Suprapubic skin (tissue), 4 donors: Measurements from ENCODE around the gene GMDS. TPM values are rescaled to one million over a fixed set of nuclear protein-coding genes. Genes with fewer than 3 reads are reported as not detected.

Experiments used
- DNase-seq, 2 donors: peaks; one replicate each; pipeline ENCODE4 v3.0.0-alpha.2; 2019; ENCODE audit warnings: low spot score in 2 of 2
- H3K27ac ChIP-seq: fragments of 200-600 bp; sonication (generic); one replicate; pipeline ENCODE4 v1.5.1; 2019
- H3K27me3 ChIP-seq: fragments of 200-600 bp; sonication (generic); one replicate; pipeline ENCODE4 v1.5.1; 2019
- H3K36me3 ChIP-seq: fragments of 200-600 bp; sonication (generic); one replicate; pipeline ENCODE4 v1.5.1; 2019
- H3K4me1 ChIP-seq: fragments of 200-600 bp; sonication (generic); one replicate; pipeline ENCODE4 v1.5.1; 2019
- H3K4me3 ChIP-seq: fragments of 200-600 bp; sonication (generic); one replicate; pipeline ENCODE4 v1.5.1; 2019; ENCODE audit warnings: mild to moderate bottlenecking
- H3K9me3 ChIP-seq: fragments of 200-600 bp; sonication (generic); one replicate; pipeline ENCODE4 v1.5.1; 2019
- CTCF ChIP-seq, 2 donors: fragments of 200-600 bp in 1 of 2; fragments of 450-650 bp in 1 of 2; sonication (generic) in 1 of 2; IDR thresholded peaks; one replicate each; pipeline ENCODE4 v1.5.1; 2016 to 2019; ENCODE audit warnings: antibody characterized with exemption in 2 of 2, mild to moderate bottlenecking in 1 of 2, moderate library complexity in 1 of 2
- EP300 ChIP-seq: sonication (generic); formaldehyde crosslinking; IDR thresholded peaks from one replicate; pipeline ENCODE4 v1.6.1; 2017; ENCODE audit warnings: antibody characterized with exemption
- POLR2A ChIP-seq, 2 donors: fragments of 450-650 bp; IDR thresholded peaks; one replicate each; pipeline ENCODE4 v1.6.1; 2017; ENCODE audit warnings: antibody characterized with exemption in 2 of 2, mild to moderate bottlenecking in 2 of 2, moderate library complexity in 2 of 2
- POLR2AphosphoS5 ChIP-seq, 3 donors: sonication (generic); formaldehyde crosslinking; IDR thresholded peaks; one replicate each; pipeline ENCODE4 v1.6.1; 2017; ENCODE audit warnings: antibody characterized with exemption in 3 of 3
- WGBS: methylation state at CpG from one replicate; pipeline ENCODE4 v1.1.5; 2018; 5-methylcytosine and 5-hydroxymethylcytosine counted together
- total RNA-seq, 4 donors: library from RNA; depleted of rRNA; stranded (reverse); fragments of >200 nt; gene quantifications; one replicate each; pipeline ENCODE4 v1.1.0, GENCODE V29; 2016

Gene GMDS
- total RNA-seq, 4 donors from 2014 or later, result 11.7 to 19.3 (median 13.2) TPM

- 88% methylated on average over 12 of the region's 12 CpGs for WGBS
- no peaks in the 10 kb centered on the region for H3K36me3 ChIP-seq
- DNase-seq, result no peak
- H3K27me3 ChIP-seq, result no peaks in the 10 kb centered on the region
- no peaks in the 10 kb centered on the region for H3K9me3 ChIP-seq
- H3K4me3 ChIP-seq, result no peak overlapping the region
- no peaks in the 10 kb centered on the region for H3K4me1 ChIP-seq
- H3K27ac ChIP-seq, result no peak overlapping the region
- TF ChIP-seq EP300, result no peak
Measured at GRCh38 chr6:1885576-1886011, 359.8 kb downstream of the GMDS start.

GRCh38 chr6:1884313-1884712 is 361.1 kb downstream of the GMDS start:
- TF ChIP-seq EP300 (no peak), CTCF (IDR thresholded peaks at IDR 0.05) (no peak), POLR2A (IDR thresholded peaks at IDR 0.05) (no peak), POLR2AphosphoS5 (IDR thresholded peaks at IDR 0.05) (no peak)
- H3K4me1 ChIP-seq, result no peaks in the 10 kb centered on the region
- H3K4me3 ChIP-seq, result no peak overlapping the region
- H3K27ac ChIP-seq, result no peak overlapping the region
- H3K36me3 ChIP-seq, result no peaks in the 10 kb centered on the region
- no peaks in the 10 kb centered on the region for H3K9me3 ChIP-seq
- 91% methylated on average over 2 of the region's 2 CpGs for WGBS
- no peaks in the 10 kb centered on the region for H3K27me3 ChIP-seq
- DNase-seq, result no peak

GRCh38 chr6:1878330-1878729 is 367.1 kb downstream of the GMDS start:
- Histone ChIP-seq H3K4me1 (no peaks in the 10 kb centered on the region), H3K4me3 (no peak overlapping the region), H3K27me3 (no peaks in the 10 kb centered on the region), H3K36me3 (no peaks in the 10 kb centered on the region), H3K9me3 (no peaks in the 10 kb centered on the region), H3K27ac (no peak overlapping the region)
- no peak for DNase-seq
- no peak for TF ChIP-seq POLR2AphosphoS5 (IDR thresholded peaks at IDR 0.05)
- TF ChIP-seq POLR2A (IDR thresholded peaks at IDR 0.05), result no peak
- TF ChIP-seq EP300, result no peak
- no peak for TF ChIP-seq CTCF (IDR thresholded peaks at IDR 0.05)
- 95% methylated on average over 5 of the region's 5 CpGs for WGBS

GRCh38 chr6:1873781-1874180 is 371.6 kb downstream of the GMDS start:
- 83% methylated on average over 11 of the region's 11 CpGs for WGBS
- Histone ChIP-seq H3K9me3 (no peaks in the 10 kb centered on the region), H3K4me1 (peaks cover 5% of the 10 kb centered on the region), H3K4me3 (no peak overlapping the region), H3K27me3 (no peaks in the 10 kb centered on the region), H3K36me3 (no peaks in the 10 kb centered on the region), H3K27ac (no peak overlapping the region)
- DNase-seq, result no peak
- TF ChIP-seq POLR2AphosphoS5 (IDR thresholded peaks at IDR 0.05) (no peak), CTCF (IDR thresholded peaks at IDR 0.05) (no peak), POLR2A (IDR thresholded peaks at IDR 0.05) (no peak), EP300 (no peak)

GRCh38 chr6:1872649-1873131 is 372.7 kb downstream of the GMDS start:
- no peak for DNase-seq
- Histone ChIP-seq H3K27ac (no peak overlapping the region), H3K36me3 (no peaks in the 10 kb centered on the region), H3K27me3 (no peaks in the 10 kb centered on the region), H3K4me3 (no peak overlapping the region), H3K4me1 (peaks cover 5% of the 10 kb centered on the region), H3K9me3 (no peaks in the 10 kb centered on the region)
- 60% methylated on average over 11 of the region's 11 CpGs for WGBS
- TF ChIP-seq POLR2A (IDR thresholded peaks at IDR 0.05) (no peak), POLR2AphosphoS5 (IDR thresholded peaks at IDR 0.05) (no peak), CTCF (IDR thresholded peaks at IDR 0.05) (no peak), EP300 (no peak)

GRCh38 chr6:1871724-1872315 is 373.6 kb downstream of the GMDS start:
- Histone ChIP-seq H3K4me1 (peaks cover 5% of the 10 kb centered on the region), H3K27ac (no peak overlapping the region), H3K36me3 (no peaks in the 10 kb centered on the region), H3K4me3 (no peak overlapping the region), H3K27me3 (no peaks in the 10 kb centered on the region), H3K9me3 (no peaks in the 10 kb centered on the region)
- WGBS, result 59% methylated on average over 8 of the region's 8 CpGs
- DNase-seq, result no peak
- no peak for TF ChIP-seq POLR2A (IDR thresholded peaks at IDR 0.05)
- TF ChIP-seq CTCF (IDR thresholded peaks at IDR 0.05), result no peak
- no peak for TF ChIP-seq EP300
- no peak for TF ChIP-seq POLR2AphosphoS5 (IDR thresholded peaks at IDR 0.05)
